Cardiac muscle cell (in vitro differentiated cells and primary cell): Measurements from ENCODE around the gene SPOCK2. TPM values are rescaled to one million over a fixed set of nuclear protein-coding genes. Genes with fewer than 3 reads are reported as not detected.

Experiments
- DNase-seq, 2 donors: peaks; one replicate each; pipeline versions ENCODE4 v3.0.0 to v3.0.0-alpha.2; 2010 to 2017; ENCODE audit warnings: low read depth in 1 of 2, low spot score in 1 of 2
- H3K27ac ChIP-seq: fragments of 200-600 bp; sonication (generic); 2 replicates; pipeline ENCODE4 v1.5.1; 2016
- H3K27me3 ChIP-seq: fragments of 200-600 bp; sonication (generic); 2 replicates; pipeline ENCODE4 v1.6.0; 2016; ENCODE audit warnings: control low read depth
- H3K36me3 ChIP-seq: fragments of 200-600 bp; sonication (generic); 2 replicates; pipeline ENCODE4 v1.5.1; 2016; ENCODE audit warnings: control low read depth
- H3K4me1 ChIP-seq: fragments of 200-600 bp; sonication (generic); 2 replicates; pipeline ENCODE4 v1.8.1; 2017; ENCODE audit warnings: low read depth, mild to moderate bottlenecking, mixed run types
- H3K4me3 ChIP-seq: fragments of 200-600 bp; sonication (generic); 2 replicates; pipeline ENCODE4 v1.5.1; 2016; ENCODE audit warnings: mild to moderate bottlenecking
- H3K9me3 ChIP-seq: fragments of 200-600 bp; sonication (generic); 2 replicates; pipeline ENCODE4 v1.5.1; 2017; ENCODE audit warnings: low read depth, mild to moderate bottlenecking, control low read depth
- polyA plus RNA-seq: library from polyadenylated mRNA; unstranded; fragments of >200 nt; fragmentation: Nextera tagmentation; extraction: Ambion mirVana; gene quantifications from 2 replicates; pipeline ENCODE4 v1.2.1, GENCODE V29; 2016
- total RNA-seq: library from RNA; depleted of rRNA; stranded (reverse); fragments of >200 nt; gene quantifications from 2 replicates; pipeline ENCODE4 v1.2.3, GENCODE V29; 2016
- TF ChIP-seq, protein P1 (sequence below): IDR thresholded peaks from 2 replicates; pipeline ENCODE4 v1.5.1; 2012; ENCODE audit warnings: low read depth, mild to moderate bottlenecking, low read length

SPOCK2 gene
- total and polyA plus RNA-seq, 2 experiments from 2014 or later, result 3.9 to 5.0 TPM

GRCh38 chr10:72081772-72082590, 6.4 kb downstream of the SPOCK2 start:
- TF ChIP-seq, protein P1, sequence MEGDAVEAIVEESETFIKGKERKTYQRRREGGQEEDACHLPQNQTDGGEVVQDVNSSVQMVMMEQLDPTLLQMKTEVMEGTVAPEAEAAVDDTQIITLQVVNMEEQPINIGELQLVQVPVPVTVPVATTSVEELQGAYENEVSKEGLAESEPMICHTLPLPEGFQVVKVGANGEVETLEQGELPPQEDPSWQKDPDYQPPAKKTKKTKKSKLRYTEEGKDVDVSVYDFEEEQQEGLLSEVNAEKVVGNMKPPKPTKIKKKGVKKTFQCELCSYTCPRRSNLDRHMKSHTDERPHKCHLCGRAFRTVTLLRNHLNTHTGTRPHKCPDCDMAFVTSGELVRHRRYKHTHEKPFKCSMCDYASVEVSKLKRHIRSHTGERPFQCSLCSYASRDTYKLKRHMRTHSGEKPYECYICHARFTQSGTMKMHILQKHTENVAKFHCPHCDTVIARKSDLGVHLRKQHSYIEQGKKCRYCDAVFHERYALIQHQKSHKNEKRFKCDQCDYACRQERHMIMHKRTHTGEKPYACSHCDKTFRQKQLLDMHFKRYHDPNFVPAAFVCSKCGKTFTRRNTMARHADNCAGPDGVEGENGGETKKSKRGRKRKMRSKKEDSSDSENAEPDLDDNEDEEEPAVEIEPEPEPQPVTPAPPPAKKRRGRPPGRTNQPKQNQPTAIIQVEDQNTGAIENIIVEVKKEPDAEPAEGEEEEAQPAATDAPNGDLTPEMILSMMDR, result no peak
- H3K4me3 ChIP-seq, result no peak overlapping the region
- H3K27me3 ChIP-seq, result peaks cover 28% of the 10 kb centered on the region
- H3K27ac ChIP-seq, result no peak overlapping the region
- no peaks in the 10 kb centered on the region for H3K36me3 ChIP-seq
- no peaks in the 10 kb centered on the region for H3K4me1 ChIP-seq
- no peak for DNase-seq
- H3K9me3 ChIP-seq, result no peaks in the 10 kb centered on the region

- H3K27ac ChIP-seq, result no peak overlapping the region
- no peak for DNase-seq
- H3K36me3 ChIP-seq, result no peaks in the 10 kb centered on the region
- H3K27me3 ChIP-seq, result peaks cover 20% of the 10 kb centered on the region
- H3K4me1 ChIP-seq, result no peaks in the 10 kb centered on the region
- H3K9me3 ChIP-seq, result no peaks in the 10 kb centered on the region
- TF ChIP-seq, protein P1, result no peak
- H3K4me3 ChIP-seq, result no peak overlapping the region
These were observed 7.1 kb downstream of the SPOCK2 start for GRCh38 chr10:72081210-72081609.

GRCh38 chr10:72080042-72080975, 8.0 kb downstream of the SPOCK2 start:
- DNase-seq, result no peak
- Histone ChIP-seq H3K27me3 (peaks cover 11% of the 10 kb centered on the region), H3K4me3 (no peak overlapping the region), H3K4me1 (no peaks in the 10 kb centered on the region), H3K36me3 (no peaks in the 10 kb centered on the region), H3K27ac (no peak overlapping the region), H3K9me3 (no peaks in the 10 kb centered on the region)
- TF ChIP-seq, protein P1, result no peak

DNA sequence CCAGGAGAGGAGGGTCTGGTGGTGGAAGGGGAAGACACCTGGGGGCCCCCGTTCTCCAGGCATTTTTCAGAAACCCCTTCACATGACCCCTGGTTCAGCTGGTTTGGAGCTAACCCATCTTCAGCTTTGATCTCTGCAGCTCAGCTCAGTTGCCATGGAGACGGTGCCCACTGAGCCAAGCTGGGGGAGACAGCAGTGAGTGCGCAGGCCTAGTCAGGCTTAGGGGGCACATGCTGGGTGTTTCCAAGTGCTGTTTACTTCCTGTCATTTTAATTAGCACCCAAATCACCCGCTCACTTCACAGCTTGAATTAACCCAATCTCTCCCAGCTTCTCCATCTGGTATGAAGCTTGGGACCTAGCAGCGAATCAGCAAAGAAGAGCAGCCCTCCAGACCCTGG, 9.0 kb downstream of the SPOCK2 start:
- no peaks in the 10 kb centered on the region for H3K36me3 ChIP-seq
- no peak overlapping the region for H3K27ac ChIP-seq
- no peak overlapping the region for H3K4me3 ChIP-seq
- TF ChIP-seq, protein P1, result no peak
- H3K9me3 ChIP-seq, result no peaks in the 10 kb centered on the region
- H3K27me3 ChIP-seq, result peaks cover 2% of the 10 kb centered on the region
- H3K4me1 ChIP-seq, result no peaks in the 10 kb centered on the region
- no peak for DNase-seq

- Histone ChIP-seq H3K27ac (no peak overlapping the region), H3K4me1 (peaks cover 9% of the 10 kb centered on the region), H3K27me3 (no peaks in the 10 kb centered on the region), H3K4me3 (no peak overlapping the region), H3K36me3 (no peaks in the 10 kb centered on the region), H3K9me3 (no peaks in the 10 kb centered on the region)
- TF ChIP-seq, protein P1, result no peak
- DNase-seq, result no peak
These were observed 10.9 kb downstream of the SPOCK2 start for GRCh38 chr10:72077275-72077990.
